Colonic mucosa (tissue), 4 donors: Measurements from ENCODE around the gene MPIG6B. TPM values are rescaled to one million over a fixed set of nuclear protein-coding genes. Genes with fewer than 3 reads are reported as not detected.

ENCODE experiments used
- DNase-seq: peaks from one replicate; pipeline ENCODE4 v3.0.0-alpha.2; 2020
- H3K27ac ChIP-seq: fragments of 200-600 bp; one replicate; pipeline ENCODE4 v1.8.0; 2021
- H3K27me3 ChIP-seq: fragments of 200-600 bp; one replicate; pipeline ENCODE4 v1.8.0; 2021
- H3K36me3 ChIP-seq: fragments of 200-600 bp; one replicate; pipeline ENCODE4 v1.8.0; 2021
- H3K4me1 ChIP-seq: fragments of 200-600 bp; one replicate; pipeline ENCODE4 v1.8.0; 2021; ENCODE audit warnings: mild to moderate bottlenecking
- H3K4me3 ChIP-seq: fragments of 200-600 bp; one replicate; pipeline ENCODE4 v1.8.0; 2021
- H3K9ac ChIP-seq, 2 donors: one replicate each; pipeline ENCODE4 v1.7.0; 2013; ENCODE audit warnings: control low read depth in 2 of 2, low read depth in 2 of 2, low read length in 2 of 2
- H3K9me3 ChIP-seq: fragments of 200-600 bp; one replicate; pipeline ENCODE4 v1.8.0; 2021
- intact Hi-C: fragments of 100-400 bp; cut with DNase I; formaldehyde crosslinking; loops from one replicate; pipeline ENCODE4 v1.14.1; 2022
- total RNA-seq, 2 donors: library from RNA; stranded (reverse); fragmentation: NEBNext Ultra II Directional in 1 of 2; extraction: Animal tissue kit (Norgen Biotek cat#: 25700) in 1 of 2; gene quantifications; one replicate each; pipeline ENCODE4 v1.2.1, GENCODE V29; 2021
- TF ChIP-seq, protein P1 (sequence below): fragments of 200-600 bp; IDR thresholded peaks from one replicate; pipeline ENCODE4 v1.8.0; 2022; ENCODE audit warnings: antibody characterized with exemption, mild to moderate bottlenecking
- donor health status: healthy.
- donor health status: DM: no; HTN: no; CAD: no.
- donor health status: DM: no; HTN: no; CAD: no.

Gene MPIG6B
- total RNA-seq, 2 donors from 2014 or later, result 0.19 to 0.57 TPM

DNA sequence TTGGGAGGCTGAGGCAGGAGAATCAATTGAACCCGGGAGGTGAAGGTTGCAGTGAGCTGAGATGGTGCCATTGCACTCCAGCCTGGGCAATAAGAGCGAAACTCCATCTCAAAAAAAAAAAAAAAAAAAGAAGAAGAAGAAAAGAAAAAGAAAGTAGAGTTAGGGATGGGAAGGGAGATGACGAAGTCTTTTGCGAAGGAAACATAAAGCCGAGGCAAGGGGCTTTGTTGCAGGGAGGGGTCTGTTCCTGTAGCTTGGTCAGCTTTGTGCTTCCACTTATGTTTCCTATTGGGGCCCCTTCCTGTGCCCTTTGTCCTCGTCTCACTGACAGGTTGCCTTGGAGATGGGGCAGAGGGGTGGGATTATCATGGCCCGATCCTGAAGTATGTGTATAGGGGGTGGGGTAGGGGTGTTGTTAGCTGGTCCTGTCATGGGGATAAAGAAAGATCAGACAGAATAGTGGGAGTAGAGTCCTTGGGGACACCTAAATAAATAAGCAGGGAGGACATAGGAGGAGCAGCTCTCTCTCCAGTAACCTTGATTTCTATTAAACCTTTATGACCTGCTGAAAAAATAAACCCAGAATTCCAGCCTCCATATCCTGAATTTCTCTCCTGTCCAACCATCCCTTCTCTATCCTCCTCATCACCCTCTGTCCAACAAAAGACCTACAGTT lies 14.3 kb downstream of the MPIG6B start:
- peaks cover 6% of the 10 kb centered on the region for H3K36me3 ChIP-seq
- no peak overlapping the region for H3K4me3 ChIP-seq
- H3K9ac ChIP-seq, result peak overlapping the region in 1 of 2 donors; percentile 100
- H3K27me3 ChIP-seq, result no peaks in the 10 kb centered on the region
- peak overlapping the region; percentile 86 for H3K27ac ChIP-seq
- TF ChIP-seq, protein P1, sequence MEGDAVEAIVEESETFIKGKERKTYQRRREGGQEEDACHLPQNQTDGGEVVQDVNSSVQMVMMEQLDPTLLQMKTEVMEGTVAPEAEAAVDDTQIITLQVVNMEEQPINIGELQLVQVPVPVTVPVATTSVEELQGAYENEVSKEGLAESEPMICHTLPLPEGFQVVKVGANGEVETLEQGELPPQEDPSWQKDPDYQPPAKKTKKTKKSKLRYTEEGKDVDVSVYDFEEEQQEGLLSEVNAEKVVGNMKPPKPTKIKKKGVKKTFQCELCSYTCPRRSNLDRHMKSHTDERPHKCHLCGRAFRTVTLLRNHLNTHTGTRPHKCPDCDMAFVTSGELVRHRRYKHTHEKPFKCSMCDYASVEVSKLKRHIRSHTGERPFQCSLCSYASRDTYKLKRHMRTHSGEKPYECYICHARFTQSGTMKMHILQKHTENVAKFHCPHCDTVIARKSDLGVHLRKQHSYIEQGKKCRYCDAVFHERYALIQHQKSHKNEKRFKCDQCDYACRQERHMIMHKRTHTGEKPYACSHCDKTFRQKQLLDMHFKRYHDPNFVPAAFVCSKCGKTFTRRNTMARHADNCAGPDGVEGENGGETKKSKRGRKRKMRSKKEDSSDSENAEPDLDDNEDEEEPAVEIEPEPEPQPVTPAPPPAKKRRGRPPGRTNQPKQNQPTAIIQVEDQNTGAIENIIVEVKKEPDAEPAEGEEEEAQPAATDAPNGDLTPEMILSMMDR, result no peak
- DNase-seq, result peak; percentile 76
- H3K4me1 ChIP-seq, result peaks cover 10% of the 10 kb centered on the region
- no peaks in the 10 kb centered on the region for H3K9me3 ChIP-seq
- intact Hi-C loops, result loop anchor here (5.0 kb wide), 1 partner anchor 35 kb away; the partner anchor contains the start of gene ABHD16A

DNA sequence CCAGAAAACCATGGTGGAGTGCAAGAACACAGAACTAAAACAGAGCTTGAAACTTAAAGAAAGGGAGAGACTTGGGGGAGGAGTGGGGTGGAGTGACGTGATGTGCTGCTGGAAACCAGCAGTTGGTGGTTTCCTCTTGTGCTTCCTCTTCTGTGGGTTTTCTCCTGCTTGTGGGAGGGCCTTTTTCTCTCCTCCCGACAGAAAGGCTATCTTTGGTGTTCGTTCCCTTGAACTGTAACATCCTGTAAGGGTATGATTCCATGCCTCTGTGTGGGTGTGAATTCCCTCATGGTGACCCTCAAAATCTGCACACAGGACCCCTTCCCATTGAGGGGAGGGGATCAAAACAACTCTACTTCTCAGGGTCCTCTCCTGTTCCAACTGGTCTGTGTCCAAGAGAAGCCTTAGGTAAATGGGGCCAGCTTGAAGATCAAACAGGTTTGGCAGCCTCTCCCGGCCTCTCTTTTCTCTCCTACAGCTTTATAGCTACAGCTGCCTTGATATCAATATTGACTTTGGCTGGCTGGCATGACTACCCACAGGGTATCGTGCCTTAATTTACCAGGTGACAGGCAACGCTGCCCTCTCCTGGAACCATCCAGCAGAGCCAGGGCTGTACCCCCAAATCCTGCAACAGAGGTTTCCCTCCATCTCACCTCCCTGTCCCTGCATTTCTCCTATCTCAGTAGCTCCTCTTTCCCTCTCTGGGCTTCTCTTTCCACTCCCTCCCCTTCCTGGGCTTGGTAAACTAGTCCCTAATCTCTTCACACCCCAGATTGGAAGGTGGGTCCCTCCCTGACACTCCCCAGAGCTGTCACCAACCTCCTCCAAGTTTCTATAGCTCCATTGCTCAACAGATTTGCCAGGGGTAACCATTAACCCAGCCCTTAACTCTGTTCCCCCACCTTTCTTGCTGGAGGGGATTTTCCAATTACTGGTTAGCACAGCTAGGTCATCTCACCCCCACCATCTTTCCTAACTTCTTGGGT lies 15.1 kb downstream of the MPIG6B start:
- H3K36me3 ChIP-seq, result peaks cover 1% of the 10 kb centered on the region
- H3K27me3 ChIP-seq, result no peaks in the 10 kb centered on the region
- TF ChIP-seq, protein P1, result no peak
- peaks cover 10% of the 10 kb centered on the region for H3K4me1 ChIP-seq
- intact Hi-C loops, result loop anchor here (5.0 kb wide), 1 partner anchor 36 kb away; the partner anchor contains the start of gene ABHD16A
- H3K9me3 ChIP-seq, result no peaks in the 10 kb centered on the region
- H3K4me3 ChIP-seq, result peak overlapping the region; percentile 10
- peak overlapping the region; percentile 31 to 100 for H3K9ac ChIP-seq
- H3K27ac ChIP-seq, result peak overlapping the region; percentile 86
- peak; percentile 91 for DNase-seq

DNA sequence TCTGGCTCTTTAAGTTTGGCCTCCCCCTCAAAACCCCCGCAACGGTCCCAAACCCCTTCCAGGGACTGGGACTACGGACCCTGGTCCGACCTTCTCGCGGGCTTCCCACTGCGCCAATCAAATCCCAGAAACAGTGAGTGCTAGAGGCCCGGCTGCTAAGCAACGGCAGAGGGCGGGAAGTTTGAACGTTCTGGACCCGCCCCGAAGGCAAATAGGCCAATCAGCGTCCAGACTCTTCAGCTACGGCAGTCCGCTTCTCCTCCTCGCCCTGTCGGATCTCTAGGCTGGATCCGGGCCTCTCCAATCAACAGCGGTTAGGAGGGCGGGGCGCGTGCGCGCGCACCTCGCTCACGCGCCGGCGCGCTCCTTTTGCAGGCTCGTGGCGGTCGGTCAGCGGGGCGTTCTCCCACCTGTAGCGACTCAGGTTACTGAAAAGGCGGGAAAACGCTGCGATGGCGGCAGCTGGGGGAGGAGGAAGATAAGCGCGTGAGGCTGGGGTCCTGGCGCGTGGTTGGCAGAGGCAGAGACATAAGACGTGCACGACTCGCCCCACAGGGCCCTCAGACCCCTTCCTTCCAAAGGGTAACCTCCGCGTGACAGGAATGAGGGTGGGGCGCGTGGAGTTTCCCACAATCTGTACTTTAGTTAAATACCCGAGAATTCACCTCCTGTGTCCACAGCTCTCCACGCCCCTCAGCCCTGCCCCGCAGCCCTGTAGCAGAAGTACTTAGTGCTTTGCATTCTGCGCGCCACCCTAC lies 16.6 kb downstream of the MPIG6B start, which contains the start of gene MSH5:
MSH5 (plus strand) TSS at position 367 of the 758 bp plus-strand sequence. CDS start 462 bp downstream, outside the sequence.
- H3K36me3 ChIP-seq, result no peaks in the 10 kb centered on the region
- peak within 1 kb of the TSS; percentile 82 to 100 for H3K9ac ChIP-seq
- DNase-seq, result peak; percentile 99
- no peaks in the 10 kb centered on the region for H3K27me3 ChIP-seq
- peaks cover 10% of the 10 kb centered on the region for H3K4me1 ChIP-seq
- intact Hi-C loops, result loop anchor here (5.0 kb wide), 1 partner anchor 38 kb away; the partner anchor contains the start of gene ABHD16A
- no peaks in the 10 kb centered on the region for H3K9me3 ChIP-seq
- peak within 1 kb of the TSS; percentile 86 for H3K27ac ChIP-seq
- TF ChIP-seq, protein P1, result no peak
- H3K4me3 ChIP-seq, result peak within 1 kb of the TSS; percentile 74

DNA sequence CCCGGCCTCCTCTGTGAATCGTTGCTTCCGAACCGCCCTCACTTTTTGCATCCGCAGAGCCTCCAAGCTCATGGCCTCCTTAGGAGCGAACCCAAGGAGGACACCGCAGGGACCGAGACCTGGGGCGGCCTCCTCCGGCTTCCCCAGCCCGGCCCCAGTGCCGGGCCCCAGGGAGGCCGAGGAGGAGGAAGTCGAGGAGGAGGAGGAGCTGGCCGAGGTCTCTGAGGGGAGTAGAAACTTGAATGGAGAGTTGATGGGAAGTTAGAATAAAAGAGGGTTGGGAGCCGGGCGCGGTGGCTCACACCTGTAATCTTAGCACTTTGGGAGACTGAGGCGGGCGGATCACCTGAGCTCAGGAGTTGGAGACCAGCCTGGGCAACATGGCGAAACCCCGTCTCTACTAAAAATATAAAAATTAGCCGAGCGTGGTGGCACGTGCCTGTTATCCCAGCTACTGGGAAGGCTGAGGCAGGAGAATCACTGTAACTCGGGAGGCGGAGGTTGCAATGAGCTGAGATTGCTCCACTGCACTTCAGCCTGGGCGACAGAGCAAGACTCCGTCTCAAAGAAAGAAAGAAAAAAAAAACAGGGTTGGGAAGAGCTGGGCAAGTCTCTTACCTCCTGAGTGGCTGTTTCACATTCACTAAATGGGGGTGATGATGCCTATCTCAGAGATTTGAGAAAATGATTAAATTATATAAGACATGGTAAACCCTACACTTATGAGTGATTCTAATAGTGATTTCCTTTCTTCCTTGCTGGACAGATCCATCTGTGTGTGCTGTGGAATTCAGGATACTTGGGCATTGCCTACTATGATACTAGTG lies 17.4 kb downstream of the MPIG6B start:
- Histone ChIP-seq H3K27me3 (no peaks in the 10 kb centered on the region), H3K36me3 (no peaks in the 10 kb centered on the region), H3K9me3 (no peaks in the 10 kb centered on the region), H3K9ac (peak overlapping the region; percentile 82 to 100), H3K4me1 (peaks cover 10% of the 10 kb centered on the region), H3K27ac (peak overlapping the region; percentile 86), H3K4me3 (peak overlapping the region; percentile 74)
- DNase-seq, result no peak
- TF ChIP-seq, protein P1, result no peak
- intact Hi-C loops, result no loop called here
